SK-N-SH (cell line): ENCODE data around the gene NAA40. TPM values are rescaled to one million over a fixed set of nuclear protein-coding genes. Genes with fewer than 3 reads are reported as not detected.
A peak's percentile ranks its signal among the peaks of the same experiment; 100 is the strongest.

Source experiments
- CTCF ChIA-PET: fragments of 300-600, 350-600 bp; formaldehyde crosslinking; extraction: SDS; loops from one replicate; lab custom pipeline; 2021; lab: Yijun Ruan, JAX
- POLR2A ChIA-PET: fragments of 350-600 bp; sonication (Branson Sonifier 250); formaldehyde crosslinking; extraction: SDS; loops from one replicate; lab custom pipeline; 2020; ENCODE audit warnings: antibody characterized with exemption, inconsistent platforms; lab: Yijun Ruan, JAX
- DNase-seq: peaks from one replicate; pipeline ENCODE4 v3.0.0; 2012
- H2AFZ ChIP-seq: fragments of 200-600 bp; sonication (generic); 2 replicates; pipeline ENCODE4 v1.8.1; 2016; ENCODE audit warnings: antibody characterized with exemption, mild to moderate bottlenecking, low read depth
- H3F3A ChIP-seq: fragments of 200-600 bp; sonication (generic); replicated peaks from 2 replicates; pipeline ENCODE3; 2016; ENCODE audit warnings: antibody characterized with exemption, mild to moderate bottlenecking; ENCODE audit not compliant: insufficient read depth
- H3K27ac ChIP-seq, 2 experiments: fragments of 200-500 bp in 1 of 2; fragments of 200-600 bp in 1 of 2; sonication (Bioruptor generic) in 1 of 2; sonication (generic), shearing (Covaris generic) in 1 of 2; 2 replicates each; pipeline versions ENCODE4 v1.5.1 to v1.6.1; 2014 to 2016; ENCODE audit warnings: low read depth in 2 of 2, inconsistent platforms in 1 of 2, low read length in 1 of 2, mild to moderate bottlenecking in 1 of 2, mixed read lengths in 1 of 2
- H3K27me3 ChIP-seq: fragments of 200-600 bp; sonication (generic), shearing (Covaris generic); 2 replicates; pipeline ENCODE4 v1.6.1; 2016; ENCODE audit warnings: mixed run types; ENCODE audit not compliant: insufficient read depth
- H3K36me3 ChIP-seq, 2 experiments: fragments of 200-500 bp in 1 of 2; fragments of 200-600 bp in 1 of 2; sonication (Bioruptor generic) in 1 of 2; sonication (generic) in 1 of 2; replicated peaks in 1 of 2; 2 replicates each; pipeline versions ENCODE3 to v1.5.1; 2014 to 2016; ENCODE audit warnings: low read length in 1 of 2, mild to moderate bottlenecking in 1 of 2; ENCODE audit not compliant: insufficient read depth in 2 of 2, control insufficient read depth in 1 of 2
- H3K4me1 ChIP-seq, 2 experiments: fragments of 200-500 bp in 1 of 2; fragments of 200-600 bp in 1 of 2; sonication (Bioruptor generic) in 1 of 2; sonication (generic), shearing (Covaris generic) in 1 of 2; 2 replicates each; pipeline versions ENCODE4 v1.5.1 to v1.6.1; 2014 to 2016; ENCODE audit warnings: low read depth in 1 of 2, low read length in 1 of 2, mixed run types in 1 of 2; ENCODE audit not compliant: insufficient read depth in 2 of 2, control insufficient read depth in 1 of 2
- H3K4me2 ChIP-seq: fragments of 200-600 bp; sonication (generic), shearing (Covaris generic); 2 replicates; pipeline ENCODE4 v1.6.1; 2017; ENCODE audit warnings: mixed run types
- H3K4me3 ChIP-seq, 2 experiments: fragments of 200-500 bp in 1 of 2; fragments of 200-600 bp in 1 of 2; sonication (Bioruptor generic) in 1 of 2; sonication (generic), shearing (Covaris generic) in 1 of 2; 2 replicates each; pipeline versions ENCODE4 v1.5.1 to v1.8.1; 2014 to 2016; ENCODE audit warnings: low read depth in 2 of 2, inconsistent platforms in 1 of 2, low read length in 1 of 2, mild to moderate bottlenecking in 1 of 2, mixed read lengths in 1 of 2, moderate library complexity in 1 of 2
- H3K79me2 ChIP-seq: fragments of 200-600 bp; sonication (generic); 2 replicates; pipeline ENCODE4 v1.8.1; 2017; ENCODE audit warnings: mild to moderate bottlenecking; ENCODE audit not compliant: insufficient read depth
- H3K9ac ChIP-seq: fragments of 200-600 bp; sonication (generic); 2 replicates; pipeline ENCODE4 v1.6.1; 2017; ENCODE audit warnings: mixed run types
- H3K9me2 ChIP-seq: fragments of 200-600 bp; sonication (generic); 2 replicates; pipeline ENCODE4 v1.6.1; 2017; ENCODE audit warnings: mixed run types
- H3K9me3 ChIP-seq: fragments of 200-600 bp; sonication (generic); 2 replicates; pipeline ENCODE4 v1.6.1; 2017; ENCODE audit warnings: mixed run types, mild to moderate bottlenecking, moderate library complexity
- H4K20me1 ChIP-seq: fragments of 200-600 bp; sonication (generic); 2 replicates; pipeline ENCODE4 v1.6.1; 2017; ENCODE audit warnings: mild to moderate bottlenecking, mixed run types; ENCODE audit not compliant: insufficient read depth
- CHD2 ChIP-seq: fragments of 150-350 bp; IDR thresholded peaks from 2 replicates; pipeline ENCODE4 v1.6.1; 2018; ENCODE audit warnings: low read length; ENCODE audit not compliant: partially characterized antibody
- EZH2phosphoT487 ChIP-seq: fragments of 200-600 bp; sonication (generic); IDR thresholded peaks from 2 replicates; pipeline ENCODE4 v1.6.1; 2017; ENCODE audit warnings: low read depth, mixed run types, mild to moderate bottlenecking, antibody characterized with exemption, moderate library complexity, borderline replicate concordance
- FOXM1 ChIP-seq: IDR thresholded peaks from 2 replicates; pipeline ENCODE4 v1.4.0; 2012; ENCODE audit warnings: low read depth, mild to moderate bottlenecking
- MXI1 ChIP-seq: IDR thresholded peaks from 2 replicates; pipeline ENCODE4 v1.6.1; 2012; ENCODE audit warnings: mild to moderate bottlenecking, low read depth, low read length, improper control_type of control experiment
- REST ChIP-seq: IDR thresholded peaks from 2 replicates; pipeline ENCODE4 v1.6.1; 2012; ENCODE audit warnings: mild to moderate bottlenecking, low read depth, low read length, moderate library complexity
- TAF1 ChIP-seq: IDR thresholded peaks from 2 replicates; pipeline ENCODE4 v1.6.1; 2012; ENCODE audit warnings: low read depth, mild to moderate bottlenecking, low read length, moderate library complexity, borderline replicate concordance
- USF2 ChIP-seq: fragments of 150-350 bp; IDR thresholded peaks from 2 replicates; pipeline ENCODE4 v1.6.1; 2017; ENCODE audit warnings: antibody characterized with exemption, low read length, low read depth, borderline replicate concordance
- YY1 ChIP-seq: IDR thresholded peaks from 2 replicates; pipeline ENCODE4 v1.4.0; 2012; ENCODE audit warnings: low read depth, mild to moderate bottlenecking
- ZBTB33 ChIP-seq: IDR thresholded peaks from 2 replicates; pipeline ENCODE4 v1.4.0; 2012; ENCODE audit warnings: low read depth, borderline replicate concordance
- WGBS: methylation state at CpG from one replicate; pipeline ENCODE4 v1.1.6; 2017; ENCODE audit warnings: low lambda C conversion rate; 5-methylcytosine and 5-hydroxymethylcytosine counted together
- polyA plus RNA-seq, 3 experiments: library from polyadenylated mRNA; depleted of rRNA; stranded (reverse); fragments of >200 nt; gene quantifications; 2 replicates each; pipeline ENCODE4 v1.2.3, GENCODE V29; 2012

The NAA40 gene
- polyA plus RNA-seq, 1 of the 3 experiments (the other 2 are of a cell fraction): 33.0 TPM

- no peaks in the 10 kb centered on the region for H3F3A ChIP-seq
- H3K9ac ChIP-seq: no peak overlapping the region
- DNase-seq: no peak
- peaks cover 69% of the 10 kb centered on the region for H4K20me1 ChIP-seq
- H3K79me2 ChIP-seq: peaks cover 71% of the 10 kb centered on the region
- no peaks in the 10 kb centered on the region for H3K9me2 ChIP-seq
- TF ChIP-seq REST (peak; percentile 89), EZH2phosphoT487 (no peak)
- H2AFZ ChIP-seq: no peak overlapping the region
- CTCF ChIA-PET: interaction anchor here (0.8 to 2.4 kb wide), 3 partner anchors 14 to 54 kb away, joined by 3 to 10 read pairs (median 6); partner anchors contain the start of gene MARK2
- H3K27ac ChIP-seq: no peak overlapping the region; a peak in 1 of 4 replicates
- POLR2A ChIA-PET: no interaction called here
- no peaks in the 10 kb centered on the region for H3K27me3 ChIP-seq
- peaks cover 4 to 20% of the 10 kb centered on the region in 2 experiments; a peak in 2 of 4 replicates for H3K4me1 ChIP-seq
- no peak overlapping the region for H3K4me3 ChIP-seq
- no peaks in the 10 kb centered on the region for H3K9me3 ChIP-seq
- H3K36me3 ChIP-seq: peaks cover 9 to 21% of the 10 kb centered on the region in 2 experiments
- no peak overlapping the region for H3K4me2 ChIP-seq
- WGBS: 94% methylated on average over 2 of the region's 3 CpGs
Observed at GRCh38 chr11:63892228-63892627, 46.6 kb upstream of the NAA40 start.

- no peak overlapping the region for H3K4me3 ChIP-seq
- 96% methylated on average over 6 of the region's 6 CpGs for WGBS
- H3K9me3 ChIP-seq: no peaks in the 10 kb centered on the region
- H3K36me3 ChIP-seq: peaks cover 11 to 31% of the 10 kb centered on the region in 2 experiments
- no peak overlapping the region for H3K4me2 ChIP-seq
- no peak overlapping the region for H2AFZ ChIP-seq
- no peak for TF ChIP-seq ZBTB33
- no peak for TF ChIP-seq CHD2
- TF ChIP-seq USF2: no peak
- TF ChIP-seq FOXM1: no peak
- no peak for TF ChIP-seq YY1
- no peak for TF ChIP-seq MXI1
- no peak for TF ChIP-seq TAF1
- H3K4me1 ChIP-seq: peaks cover 0 to 11% of the 10 kb centered on the region in 2 experiments; a peak in 1 of 4 replicates
- H3K27me3 ChIP-seq: no peaks in the 10 kb centered on the region
- ChIA-PET POLR2A (interaction anchor here (0.7 kb wide), 1 partner anchor 1292 kb away, joined by 6 read pairs; no protein-coding TSS in a partner anchor), CTCF (no interaction called here)
- H3K9ac ChIP-seq: no peak overlapping the region
- no peak overlapping the region for H3K27ac ChIP-seq
- H3F3A ChIP-seq: no peaks in the 10 kb centered on the region
- DNase-seq: no peak
- no peaks in the 10 kb centered on the region for H3K9me2 ChIP-seq
- peaks cover 61% of the 10 kb centered on the region for H3K79me2 ChIP-seq
- H4K20me1 ChIP-seq: peaks cover 58% of the 10 kb centered on the region
Observed at GRCh38 chr11:63893355-63893754, 45.4 kb upstream of the NAA40 start.
